GM21360 (cell line): ENCODE measurements around the gene ACMSD.
"Not testable (repeated sequence)": the region's sequence is repeated elsewhere in the genome, so short reads cannot be mapped to it uniquely, and the experiment has no call there.

ENCODE experiments used
- ATAC-seq: cut with Tn5 transposase; IDR thresholded peaks from one replicate; pipeline ENCODE4 v1.9.1; 2021; ENCODE audit warnings: mild to moderate bottlenecking, moderate library complexity; ENCODE audit not compliant: unreplicated experiment

The ACMSD gene

GRCh38 chr2:134838143-134838620 is at the start of gene ACMSD:
Gene ACMSD (plus strand): TSS chr2:134838616. CDS start chr2:134838683, 67 bp downstream.
- no peak for ATAC-seq

- no peak for ATAC-seq
Measured at GRCh38 chr2:134790487-134790886, 47.9 kb upstream of the ACMSD start.

DNA sequence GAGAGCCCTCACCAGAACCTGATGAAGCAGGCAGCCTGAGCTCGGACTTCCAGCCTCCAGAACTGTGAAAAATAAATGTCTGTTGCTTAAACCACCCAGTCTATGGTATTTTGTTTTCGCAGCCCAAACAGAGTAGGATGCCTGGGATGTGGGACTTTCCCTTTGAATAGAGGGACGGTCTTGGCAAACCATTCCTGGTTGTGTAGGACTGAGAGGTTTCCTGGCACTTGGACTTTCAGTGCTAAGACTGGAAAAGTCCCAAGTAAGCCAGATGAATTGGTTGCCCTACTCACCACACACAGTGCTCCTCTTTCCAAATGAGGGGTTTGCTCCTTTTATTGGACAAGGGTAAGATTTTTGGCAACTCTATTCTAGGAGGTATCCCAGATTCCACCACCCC is 46.8 kb upstream of the ACMSD start:
- ATAC-seq: no peak

GRCh38 chr2:134792186-134792585 is 46.2 kb upstream of the ACMSD start:
- no peak for ATAC-seq

DNA sequence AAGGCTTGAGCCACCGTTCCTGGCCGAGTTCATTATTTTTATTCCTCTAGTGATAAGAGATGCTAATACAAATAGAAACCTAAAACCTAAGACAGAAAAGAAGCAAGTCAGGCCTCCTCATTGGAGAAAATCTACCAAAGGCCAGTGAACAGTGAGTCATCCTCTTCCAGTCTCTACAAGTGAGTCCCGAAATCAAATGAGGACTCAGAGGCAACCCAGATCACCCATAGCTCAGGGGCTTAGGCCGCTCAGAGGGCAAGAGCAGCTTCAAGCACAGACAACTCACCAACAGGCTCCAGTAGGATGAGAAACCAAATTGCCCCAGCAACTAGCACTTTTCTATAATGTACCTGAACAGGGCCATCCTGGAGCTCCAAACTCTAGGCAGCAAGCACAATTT is 42.7 kb upstream of the ACMSD start:
- no peak for ATAC-seq

GRCh38 chr2:134796373-134796772 is 42.0 kb upstream of the ACMSD start:
- ATAC-seq: no peak

DNA sequence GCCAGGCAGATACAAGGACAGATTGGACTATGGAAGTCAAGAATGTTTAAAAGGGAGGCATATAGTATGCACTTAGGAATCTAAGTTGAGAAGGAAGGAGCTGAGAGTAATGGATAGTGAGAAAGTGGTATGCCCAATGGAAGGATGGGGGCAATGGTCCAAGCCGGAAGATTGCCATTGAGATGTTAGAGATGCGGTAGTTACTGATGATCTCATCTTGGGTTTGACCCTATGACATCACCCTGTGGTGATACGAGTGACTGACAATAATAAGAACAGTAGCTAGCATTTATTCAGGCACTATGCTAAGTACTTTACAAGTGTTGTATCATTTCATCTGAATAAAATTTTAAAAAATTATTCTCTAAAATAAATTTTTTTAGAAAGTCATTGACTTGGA is 38.5 kb upstream of the ACMSD start:
- ATAC-seq: no peak

- no peak for ATAC-seq
Measured at GRCh38 chr2:134800341-134800740, 38.1 kb upstream of the ACMSD start.

GRCh38 chr2:134803609-134804405 is 34.6 kb upstream of the ACMSD start:
- not testable (repeated sequence) for ATAC-seq

- no peak for ATAC-seq
Measured at GRCh38 chr2:134815741-134816140, 22.7 kb upstream of the ACMSD start.

GRCh38 chr2:134818321-134818720 is 20.1 kb upstream of the ACMSD start:
- ATAC-seq: no peak

DNA sequence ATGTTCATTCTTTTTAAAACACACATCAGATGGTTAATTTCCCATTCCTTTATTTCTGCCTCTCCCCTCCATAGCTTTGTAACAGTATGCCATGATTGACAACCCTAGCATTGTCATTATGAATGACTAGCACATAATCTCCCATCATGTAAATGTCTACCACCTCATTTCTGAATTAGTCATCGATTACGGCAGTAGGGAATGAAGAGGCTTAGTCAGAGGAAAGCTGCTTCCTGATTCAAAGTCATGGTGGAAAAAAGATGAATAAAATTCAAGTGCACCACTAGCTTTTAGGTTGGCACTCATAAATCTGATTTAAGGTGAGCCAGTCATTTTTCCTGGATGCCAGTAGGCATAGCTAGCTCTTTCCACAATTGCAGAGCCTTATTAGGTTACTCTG is 19.1 kb upstream of the ACMSD start:
- no peak for ATAC-seq

GRCh38 chr2:134823431-134823830 is 15.0 kb upstream of the ACMSD start:
- ATAC-seq: no peak

DNA sequence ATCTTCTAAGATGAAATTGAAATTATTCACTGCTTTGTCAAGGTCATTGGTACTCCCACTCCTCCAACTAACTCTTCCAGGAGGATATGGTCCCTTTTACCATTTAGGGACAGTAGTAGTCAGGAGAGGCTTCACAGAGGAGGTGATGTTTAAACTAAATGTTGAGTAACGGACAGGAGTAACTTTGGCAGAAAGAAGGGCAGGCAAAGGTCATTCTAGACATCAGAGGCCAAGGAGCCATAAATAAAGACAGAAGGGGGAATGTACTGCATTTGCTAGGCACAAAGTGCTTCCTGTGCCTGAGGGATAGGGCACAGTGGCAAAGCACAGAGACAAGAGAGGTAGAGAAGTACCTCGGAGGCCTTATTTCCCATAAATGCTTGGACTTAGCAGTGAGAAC is 14.6 kb upstream of the ACMSD start:
- no peak for ATAC-seq

DNA sequence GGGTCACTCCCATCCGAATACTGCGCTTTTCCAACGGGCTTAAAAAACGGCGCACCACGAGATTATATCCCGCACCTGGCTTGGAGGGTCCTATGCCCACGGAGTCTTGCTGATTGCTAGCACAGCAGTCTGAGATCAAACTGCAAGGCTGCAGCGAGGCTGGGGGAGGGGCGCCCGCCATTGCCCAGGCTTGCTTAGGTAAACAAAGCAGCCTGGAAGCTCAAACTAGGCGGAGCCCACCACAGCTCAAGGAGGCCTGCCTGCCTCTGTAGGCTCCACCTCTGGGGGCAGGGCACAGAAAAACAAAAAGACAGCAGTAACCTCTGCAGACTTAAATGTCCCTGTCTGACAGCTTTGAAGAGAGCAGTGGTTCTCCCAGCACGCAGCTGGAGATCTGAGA is 12.7 kb upstream of the ACMSD start:
- not testable (repeated sequence) for ATAC-seq

- no peak for ATAC-seq
Measured at GRCh38 chr2:134835471-134835870, 2.9 kb upstream of the ACMSD start.

DNA sequence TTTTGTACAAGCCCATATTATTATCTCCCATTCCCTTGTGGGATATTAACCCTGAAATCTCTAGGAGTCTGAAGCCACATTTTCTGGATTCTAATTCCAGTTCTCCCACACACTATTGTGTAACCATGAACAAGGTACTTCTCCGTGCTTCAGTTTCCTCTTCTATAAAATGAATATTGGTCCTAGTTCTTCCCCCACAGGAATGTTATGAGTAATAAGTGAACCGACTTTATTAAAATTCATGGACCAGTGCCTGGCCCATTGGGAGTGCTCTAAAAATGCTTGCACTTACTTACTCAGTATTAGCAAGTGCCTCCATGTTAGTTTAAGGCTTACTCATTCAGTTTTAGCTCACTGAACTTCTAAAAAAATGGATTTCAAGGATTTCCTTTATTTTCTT is 1.4 kb upstream of the ACMSD start:
- ATAC-seq: no peak

- ATAC-seq: no peak
Measured at GRCh38 chr2:134839649-134840048, 1.2 kb downstream of the ACMSD start.

- ATAC-seq: no peak
Measured at GRCh38 chr2:134842930-134843490, 4.6 kb downstream of the ACMSD start.

DNA sequence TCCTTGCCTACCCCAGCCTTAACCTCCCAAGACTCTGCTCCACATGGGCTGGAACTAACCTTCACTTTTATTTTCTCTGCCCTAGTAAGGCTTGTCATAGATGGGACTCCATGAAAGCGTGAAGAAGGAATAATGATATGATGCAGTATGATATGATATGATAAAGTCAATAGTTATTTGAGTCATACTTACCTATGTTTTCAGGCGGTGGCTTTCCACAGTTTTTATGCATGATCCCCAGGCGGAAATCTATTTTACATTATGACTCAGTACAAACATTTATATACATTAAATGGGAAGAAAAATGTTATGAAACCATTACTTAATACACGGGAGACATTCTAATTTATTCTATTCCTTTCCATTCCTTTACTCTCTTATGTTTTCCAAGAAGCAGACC is 5.6 kb downstream of the ACMSD start:
- no peak for ATAC-seq

DNA sequence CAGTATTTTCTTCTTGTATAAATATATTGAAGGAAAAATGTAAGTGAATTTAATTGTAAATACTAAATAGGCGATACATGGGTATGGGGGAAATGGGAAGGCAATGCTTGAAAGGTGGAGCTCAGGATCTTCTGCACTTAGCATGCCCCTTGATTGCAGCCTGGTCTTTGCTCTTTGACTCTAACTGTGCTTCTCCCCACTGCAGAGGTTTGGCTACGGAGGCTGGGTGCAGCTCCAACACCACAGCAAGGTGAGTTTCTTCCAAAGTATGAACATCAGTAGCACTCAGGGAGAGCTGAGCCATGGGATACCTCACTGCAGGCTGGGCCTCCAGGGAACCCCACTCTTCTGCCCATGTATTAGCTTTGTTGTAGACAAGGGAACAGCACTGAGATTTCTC is 6.6 kb downstream of the ACMSD start:
- ATAC-seq: no peak

DNA sequence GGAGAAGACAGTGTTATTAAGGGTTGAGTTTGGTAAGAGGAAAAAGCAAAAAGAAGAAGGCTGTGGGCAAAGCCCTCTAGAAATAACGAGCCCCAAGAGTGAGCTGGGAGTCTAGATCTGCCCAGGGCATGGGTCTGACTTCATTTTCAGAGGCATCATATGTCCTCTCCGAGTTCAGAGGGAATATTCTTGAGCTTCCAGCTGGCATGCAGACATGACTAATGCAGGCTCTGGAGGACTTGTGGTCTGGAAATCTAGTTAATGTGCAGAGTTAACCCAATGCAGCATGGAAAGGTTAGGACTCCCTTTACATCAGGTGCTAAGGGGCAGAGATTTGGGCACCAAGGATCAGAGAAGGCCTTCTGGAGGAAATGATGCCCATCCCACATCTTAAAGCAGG is 7.3 kb downstream of the ACMSD start:
- ATAC-seq: no peak

DNA sequence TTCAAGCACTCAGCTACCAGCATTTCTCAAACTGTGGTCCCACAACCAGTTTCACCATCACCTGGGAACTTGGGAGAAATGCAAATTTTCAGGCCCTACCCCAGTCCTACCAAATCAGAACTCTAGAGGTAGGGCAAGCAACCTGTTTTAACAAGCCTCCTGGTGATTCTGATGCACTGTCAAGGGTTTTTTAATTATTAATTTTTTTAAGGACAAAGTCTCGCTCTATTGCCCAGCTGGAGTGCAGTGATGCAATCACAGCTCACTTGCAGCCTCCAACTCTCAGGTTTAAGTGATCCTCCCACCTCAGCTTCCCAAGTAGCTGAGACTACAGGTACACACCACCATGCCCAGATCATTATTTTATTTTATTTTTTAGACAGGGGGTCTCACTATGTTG is 7.8 kb downstream of the ACMSD start:
- ATAC-seq: no peak
